GM21515 (cell line): ENCODE measurements around the gene CDK5RAP2.
"Not testable (repeated sequence)": the region's sequence is repeated elsewhere in the genome, so short reads cannot be mapped to it uniquely, and the experiment has no call there.

Experiments used
- ATAC-seq: cut with Tn5 transposase; IDR thresholded peaks from one replicate; pipeline ENCODE4 v1.9.1; 2021; ENCODE audit not compliant: unreplicated experiment

The CDK5RAP2 gene

DNA sequence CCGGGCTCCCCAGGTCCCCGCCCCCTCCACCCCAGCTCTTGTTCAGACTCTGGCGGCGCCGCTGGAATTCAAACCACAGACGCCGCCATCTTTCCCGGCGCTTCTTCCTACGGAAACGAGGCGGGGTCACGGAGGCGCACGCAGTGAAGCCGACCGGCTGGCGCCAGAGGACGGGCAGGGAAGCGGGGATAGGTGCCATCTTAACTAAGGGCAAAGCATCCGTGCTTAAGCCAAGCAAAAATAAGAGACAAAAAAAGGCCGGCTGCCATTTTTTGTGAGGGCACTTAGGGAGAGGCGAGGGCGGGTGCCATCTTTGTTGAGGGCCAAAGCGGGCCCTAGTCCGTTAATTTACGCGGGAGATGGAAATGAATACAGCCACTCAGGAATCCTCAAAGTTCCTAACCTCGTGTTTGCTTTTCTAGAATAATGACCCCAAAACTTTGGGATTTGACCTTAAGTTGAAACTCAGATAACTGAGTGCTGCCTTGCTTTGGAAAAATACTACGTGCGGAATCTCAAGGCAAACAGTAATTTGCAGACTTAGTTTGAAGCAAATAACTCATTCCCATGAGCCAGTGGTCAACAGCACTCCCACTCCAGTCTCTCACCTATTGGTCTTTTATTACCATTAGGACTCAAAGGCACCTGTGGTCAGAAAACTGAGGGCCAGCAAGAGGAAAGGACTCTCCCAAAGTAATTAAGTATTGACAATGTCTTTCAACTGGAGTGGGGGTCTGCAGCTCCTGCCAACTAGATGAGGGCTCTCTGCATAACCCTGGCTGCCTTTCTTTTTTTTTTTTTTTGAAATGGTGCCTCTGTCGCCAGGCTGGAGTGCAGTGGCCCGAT, at the start of gene CDK5RAP2:
TSS of gene CDK5RAP2 (minus strand) at position 117 of the 846 bp plus-strand sequence. CDS start 189 bp downstream, outside the sequence.
- peak; percentile 98 for ATAC-seq

GRCh38 chr9:120628925-120629497, 49.0 kb upstream of the CDK5RAP2 start:
- ATAC-seq, result not testable (repeated sequence)

GRCh38 chr9:120628207-120628924, 48.4 kb upstream of the CDK5RAP2 start:
- ATAC-seq, result no peak

- no peak for ATAC-seq
These were observed 47.1 kb upstream of the CDK5RAP2 start for GRCh38 chr9:120627073-120627472.

DNA sequence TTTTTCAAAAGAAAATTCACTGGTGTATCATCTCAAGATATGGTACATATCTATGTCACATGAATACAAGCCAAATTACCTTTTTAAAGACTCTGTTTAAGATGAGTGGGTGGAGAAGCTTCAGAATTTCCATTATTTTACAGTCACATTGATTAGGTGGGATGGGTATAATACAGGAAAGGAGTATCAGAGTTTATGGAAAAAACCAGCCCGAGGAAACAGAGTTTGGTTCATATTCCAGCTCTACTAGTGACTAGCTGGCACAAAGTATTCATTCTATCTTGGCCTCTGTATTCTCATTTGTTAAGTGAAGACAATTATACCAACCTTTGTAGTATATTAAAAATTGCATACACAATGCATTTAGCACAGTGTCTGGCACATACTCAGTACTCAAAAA, 46.5 kb upstream of the CDK5RAP2 start:
- no peak for ATAC-seq

DNA sequence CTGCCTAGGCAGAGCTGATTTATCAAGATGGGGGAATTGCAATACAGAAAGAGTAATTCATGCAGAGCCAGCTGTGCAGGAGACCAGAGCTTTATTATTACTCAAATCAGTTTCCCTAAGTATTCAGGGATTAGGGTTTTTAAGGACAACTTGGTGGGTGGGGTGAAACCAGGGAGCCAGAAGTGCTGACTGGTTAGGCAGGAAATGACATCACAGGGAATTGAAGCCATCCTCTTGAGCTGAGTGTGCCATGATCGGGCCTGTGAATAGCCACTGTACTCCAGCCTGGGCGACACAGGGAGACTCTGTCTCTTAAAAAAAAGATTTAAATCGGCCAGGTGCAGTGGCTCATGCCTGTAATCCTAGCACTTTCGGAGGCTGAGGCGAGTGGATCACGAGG, 45.3 kb upstream of the CDK5RAP2 start:
- ATAC-seq, result no peak

DNA sequence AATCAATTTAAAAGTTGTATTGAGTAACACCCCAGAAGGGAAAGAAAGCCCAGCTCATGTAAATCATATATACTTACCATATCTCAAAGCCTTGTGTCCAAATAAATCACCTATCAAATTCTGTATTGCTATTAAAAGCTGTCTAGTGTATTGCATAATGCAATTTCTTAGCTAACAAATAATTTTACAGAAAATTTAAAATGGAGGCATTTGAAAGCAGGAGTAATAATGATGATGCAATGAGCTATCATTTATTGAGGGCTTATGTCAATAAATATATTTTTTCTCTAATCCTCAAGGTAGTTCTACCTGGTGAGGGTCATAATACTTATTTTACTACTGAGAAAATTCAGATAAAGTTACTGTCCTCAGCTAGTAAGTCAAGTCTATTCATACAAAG, 42.8 kb upstream of the CDK5RAP2 start:
- ATAC-seq, result no peak

DNA sequence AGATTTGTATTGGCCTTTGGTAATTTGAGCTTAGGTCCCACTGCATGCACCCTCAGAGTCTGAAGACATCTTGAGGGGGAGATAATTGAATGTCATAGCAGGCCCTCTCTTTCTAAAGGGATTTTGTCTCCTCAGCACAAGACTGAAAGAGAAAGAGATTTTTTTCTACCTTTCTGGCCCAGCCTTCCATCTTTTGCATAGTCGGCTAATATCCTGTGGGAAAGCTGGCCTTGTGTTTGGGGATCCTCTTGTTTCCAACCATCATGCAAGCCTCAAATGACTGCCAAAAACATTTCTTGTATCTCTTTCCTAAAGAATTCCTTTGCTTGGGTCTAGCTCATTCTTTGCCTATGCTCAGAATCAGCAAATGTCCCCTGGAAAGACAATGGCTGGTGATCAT, 42.0 kb upstream of the CDK5RAP2 start:
- no peak for ATAC-seq

GRCh38 chr9:120619751-120620655, 40.0 kb upstream of the CDK5RAP2 start:
- ATAC-seq, result peak; percentile 70

GRCh38 chr9:120616966-120617935, 37.3 kb upstream of the CDK5RAP2 start:
- no peak for ATAC-seq

DNA sequence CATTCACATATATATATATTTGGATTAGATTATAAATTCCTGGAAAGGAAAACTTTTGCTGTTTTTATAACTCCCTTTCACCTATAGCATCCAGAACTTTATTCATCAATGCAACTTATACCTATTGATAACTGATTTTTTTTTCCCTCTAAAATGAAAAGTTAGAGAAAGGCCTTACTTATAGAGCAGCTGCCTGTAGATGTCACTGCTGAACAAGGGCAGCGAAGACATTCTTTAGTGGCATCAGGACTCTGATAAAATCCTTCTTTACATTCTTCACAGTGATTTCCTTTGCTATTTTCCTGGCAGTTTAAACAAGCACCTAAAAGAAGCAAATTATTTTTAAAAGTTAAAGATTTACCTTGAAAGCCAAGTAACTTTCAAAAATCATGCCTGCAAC, 32.3 kb upstream of the CDK5RAP2 start:
- no peak for ATAC-seq

DNA sequence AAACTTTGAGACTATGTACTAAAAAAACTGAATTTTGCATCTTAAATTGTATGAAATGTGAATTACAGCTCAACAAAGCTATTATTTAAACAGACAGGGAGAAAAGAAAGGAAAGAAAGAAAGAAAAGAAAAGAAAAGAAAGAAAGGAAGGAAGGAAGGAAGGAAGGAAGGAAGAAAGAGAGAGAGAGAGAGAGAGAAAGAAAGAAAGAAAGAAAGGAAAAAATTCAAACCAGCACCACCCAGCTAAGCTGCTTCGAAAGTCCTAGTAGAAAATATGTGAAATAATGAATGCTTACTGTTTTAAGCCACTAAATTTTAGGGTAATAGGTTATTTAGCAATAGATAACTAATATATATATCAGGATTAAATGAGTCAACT, 31.7 kb upstream of the CDK5RAP2 start:
- ATAC-seq, result no peak

- no peak for ATAC-seq
These were observed 31.2 kb upstream of the CDK5RAP2 start for GRCh38 chr9:120610975-120611689.

GRCh38 chr9:120609636-120610035, 29.7 kb upstream of the CDK5RAP2 start:
- ATAC-seq, result no peak

- no peak for ATAC-seq
These were observed 28.5 kb upstream of the CDK5RAP2 start for GRCh38 chr9:120608421-120608820.

DNA sequence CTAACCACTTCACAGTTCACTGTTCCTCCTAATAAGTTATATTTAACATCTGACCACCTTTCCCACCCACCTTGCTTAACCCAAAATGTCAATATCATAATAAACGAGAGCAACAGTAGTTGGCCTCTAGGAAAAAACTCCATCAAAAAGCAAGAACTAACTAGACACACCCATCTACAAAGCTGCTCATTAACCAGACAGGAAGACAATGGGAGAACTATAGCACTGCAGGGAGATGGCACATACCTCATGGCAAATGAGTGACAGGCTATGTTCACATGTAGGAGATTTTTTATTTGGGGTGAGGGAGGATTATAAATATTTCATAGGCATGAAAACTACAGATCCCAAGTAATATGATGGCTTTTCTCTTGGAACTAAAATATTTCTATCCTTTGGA, 23.6 kb upstream of the CDK5RAP2 start:
- ATAC-seq, result no peak

- ATAC-seq, result no peak
These were observed 23.0 kb upstream of the CDK5RAP2 start for GRCh38 chr9:120603010-120603409.

DNA sequence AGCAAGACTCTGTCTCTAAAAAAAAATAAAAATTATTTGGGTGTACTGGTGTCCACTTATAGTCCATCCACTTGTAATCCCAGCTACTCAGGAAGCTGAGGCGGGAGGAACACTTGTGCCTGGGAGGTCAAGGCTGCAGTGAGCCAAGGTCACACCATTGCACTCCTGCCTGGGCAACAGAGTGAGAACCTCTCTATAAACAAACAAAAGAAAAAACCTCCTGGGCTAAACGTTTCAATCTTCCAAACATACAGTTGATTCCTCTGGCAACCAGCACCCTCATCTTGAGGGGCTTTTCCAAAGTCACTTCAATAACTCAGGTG, 13.9 kb upstream of the CDK5RAP2 start:
- no peak for ATAC-seq

- no peak for ATAC-seq
These were observed 13.4 kb upstream of the CDK5RAP2 start for GRCh38 chr9:120593250-120593954.
